GM06990 (cell line): ENCODE results near the gene BOD1L2.

Experiments used
- DNase-seq: peaks from one replicate; pipeline ENCODE4 v3.0.0-alpha.2; 2011; ENCODE audit not compliant: insufficient read length; ENCODE audit errors: extremely low read depth
- H3K27me3 ChIP-seq: replicated peaks from 2 replicates; pipeline ENCODE4 v1.6.0; 2011; ENCODE audit warnings: low read length; ENCODE audit not compliant: control insufficient read depth, insufficient read depth
- H3K36me3 ChIP-seq: 2 replicates; pipeline ENCODE4 v1.5.1; 2011; ENCODE audit warnings: low read length; ENCODE audit not compliant: control insufficient read depth, insufficient read depth
- H3K4me3 ChIP-seq: replicated peaks from 2 replicates; pipeline ENCODE4 v1.5.1; 2011; ENCODE audit warnings: low read depth, mild to moderate bottlenecking, control low read depth, low read length
- CTCF ChIP-seq: IDR thresholded peaks from 2 replicates; pipeline ENCODE4 v1.5.1; 2011; ENCODE audit warnings: low read length, control low read depth, mild to moderate bottlenecking, inconsistent platforms; ENCODE audit not compliant: insufficient read depth, poor library complexity, severe bottlenecking

The BOD1L2 gene

GRCh38 chr18:57131782-57132181 lies 15.1 kb upstream of the BOD1L2 start:
- H3K27me3 ChIP-seq, result peaks cover 1% of the 10 kb centered on the region; the same call in 1 of the 2 replicates
- no peak for TF ChIP-seq CTCF
- H3K36me3 ChIP-seq, result no peaks in the 10 kb centered on the region
- no peak for DNase-seq
- no peak overlapping the region for H3K4me3 ChIP-seq

GRCh38 chr18:57134618-57135135 lies 12.2 kb upstream of the BOD1L2 start:
- DNase-seq, result no peak
- no peak for TF ChIP-seq CTCF
- no peaks in the 10 kb centered on the region for H3K27me3 ChIP-seq
- H3K4me3 ChIP-seq, result no peak overlapping the region
- no peaks in the 10 kb centered on the region for H3K36me3 ChIP-seq

- no peaks in the 10 kb centered on the region for H3K27me3 ChIP-seq
- H3K4me3 ChIP-seq, result no peak overlapping the region
- DNase-seq, result no peak
- no peaks in the 10 kb centered on the region for H3K36me3 ChIP-seq
- no peak for TF ChIP-seq CTCF
Measured at GRCh38 chr18:57135699-57136098, 11.2 kb upstream of the BOD1L2 start.

GRCh38 chr18:57137847-57138246 lies 9.0 kb upstream of the BOD1L2 start:
- no peak overlapping the region for H3K4me3 ChIP-seq
- no peaks in the 10 kb centered on the region for H3K36me3 ChIP-seq
- H3K27me3 ChIP-seq, result peaks cover under 1% of the 10 kb centered on the region
- no peak for DNase-seq
- no peak for TF ChIP-seq CTCF

GRCh38 chr18:57141208-57142129 lies 5.4 kb upstream of the BOD1L2 start:
- TF ChIP-seq CTCF, result no peak
- Histone ChIP-seq H3K36me3 (no peaks in the 10 kb centered on the region), H3K27me3 (peaks cover 1% of the 10 kb centered on the region), H3K4me3 (no peak overlapping the region)
- no peak for DNase-seq

GRCh38 chr18:57142324-57142723 lies 4.6 kb upstream of the BOD1L2 start:
- H3K27me3 ChIP-seq, result peaks cover 1% of the 10 kb centered on the region
- H3K36me3 ChIP-seq, result no peaks in the 10 kb centered on the region
- H3K4me3 ChIP-seq, result no peak overlapping the region
- DNase-seq, result no peak
- TF ChIP-seq CTCF, result no peak
